ENCODE data around the gene CCSER2. TPM values are rescaled to one million over a fixed set of nuclear protein-coding genes. Genes with fewer than 3 reads are reported as not detected.
A peak's percentile ranks its signal among the peaks of the same experiment; 100 is the strongest.
"Not testable (repeated sequence)": the region's sequence is repeated elsewhere in the genome, so short reads cannot be mapped to it uniquely, and the experiment has no call there.

CCSER2 gene
- total RNA-seq, 1 donor from 2014 or later: 75.4 TPM

DNA sequence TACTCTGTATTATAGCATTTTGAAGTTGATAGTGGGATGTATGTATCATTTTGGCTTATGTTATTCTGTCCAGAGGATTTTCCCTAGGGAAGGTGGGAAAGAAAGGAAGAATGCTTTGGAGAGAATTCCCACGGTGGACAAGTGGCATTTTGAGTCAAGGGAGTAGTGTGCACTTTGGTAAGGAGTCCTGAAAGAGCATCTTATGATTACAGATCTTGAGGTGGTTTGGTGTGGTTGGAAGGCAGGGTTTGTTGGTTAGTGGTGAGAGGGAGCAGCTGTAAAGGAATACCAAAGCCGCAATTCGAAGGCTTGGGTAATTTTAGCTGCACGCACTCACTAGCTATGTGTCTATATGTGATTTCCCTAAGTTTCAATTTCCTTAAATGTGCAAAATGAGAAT lies 16.1 kb downstream of the CCSER2 start:
- no peak for DNase-seq (ENCODE audit: low spot score)

- not testable (repeated sequence) for DNase-seq (ENCODE audit: low spot score)
These were observed 19.2 kb downstream of the CCSER2 start for GRCh38 chr10:84347575-84348002.

DNA sequence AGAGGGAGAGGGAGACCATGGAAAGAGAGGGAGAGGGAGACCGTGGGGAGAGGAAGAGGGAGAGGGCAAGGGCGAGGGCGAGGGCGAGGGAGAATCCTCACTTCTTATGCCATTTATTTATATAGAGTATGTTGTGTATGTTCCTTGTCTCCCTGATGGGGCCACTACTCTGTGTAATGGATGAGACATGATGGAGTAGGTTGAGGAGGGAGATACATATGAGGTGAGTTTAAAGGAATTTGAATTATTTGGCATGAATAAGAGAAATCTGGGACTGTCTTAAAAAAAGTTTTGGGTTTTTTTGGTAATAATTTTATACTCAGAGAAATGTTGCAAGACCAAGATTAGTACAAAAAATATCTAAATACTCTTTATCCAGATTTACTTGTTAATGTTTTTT lies 20.1 kb downstream of the CCSER2 start:
- DNase-seq (ENCODE audit: low spot score): no peak

DNA sequence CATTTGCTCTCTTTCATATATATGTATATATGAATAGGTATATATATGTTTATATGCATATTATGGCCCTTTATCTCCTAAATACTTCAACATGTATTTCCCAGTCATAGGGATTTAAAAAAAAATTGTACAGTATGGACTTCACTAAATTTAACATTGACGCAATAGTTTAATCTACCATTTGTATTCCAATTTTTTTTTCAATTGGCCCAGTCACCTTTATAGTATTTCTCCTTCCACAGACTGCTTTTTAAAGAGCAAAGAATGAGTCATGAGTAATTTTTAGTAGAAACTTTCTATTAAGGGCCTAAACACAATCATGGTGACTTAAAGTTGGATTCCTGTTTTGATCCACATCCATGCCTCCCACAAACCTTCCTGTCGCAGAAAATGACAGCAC lies 20.5 kb downstream of the CCSER2 start:
- no peak for DNase-seq (ENCODE audit: low spot score)

- DNase-seq (ENCODE audit: low spot score): peak; percentile 47
These were observed 24.0 kb downstream of the CCSER2 start for GRCh38 chr10:84352251-84352842.

DNA sequence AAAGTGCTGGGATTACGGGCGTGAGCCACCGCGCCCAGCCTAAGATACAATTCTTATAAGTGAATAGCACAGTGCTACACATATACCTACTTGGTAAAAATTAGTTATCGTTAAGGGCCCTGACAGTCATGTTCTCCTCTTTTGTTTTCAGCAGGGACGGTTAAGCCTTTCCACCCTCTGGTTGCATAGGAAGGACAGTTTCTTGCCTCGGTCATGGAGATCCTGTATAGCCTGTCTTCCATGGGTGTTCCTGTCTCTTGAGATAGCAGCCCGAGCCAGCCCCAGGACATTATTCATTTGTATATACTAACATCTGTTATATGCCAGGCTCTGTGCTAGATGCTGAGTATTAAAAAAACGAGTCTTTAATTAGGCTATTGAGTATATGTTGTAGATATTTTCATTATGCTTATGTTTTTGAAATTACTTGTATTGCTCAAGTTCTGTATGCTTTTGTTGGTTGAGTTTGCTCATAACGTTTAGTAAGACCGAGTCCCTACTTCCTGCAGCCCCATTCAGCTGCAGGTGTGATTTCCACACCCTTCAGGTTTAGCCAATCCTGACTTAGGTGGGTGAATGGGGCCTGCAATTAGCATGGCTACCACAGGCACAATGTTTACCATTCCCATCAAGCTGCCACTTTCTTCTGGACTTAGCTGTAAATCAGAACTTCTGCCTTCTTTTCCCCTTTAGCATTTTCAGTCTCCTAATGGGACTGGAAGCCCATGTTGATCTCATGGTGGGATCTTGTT lies 24.8 kb downstream of the CCSER2 start:
- no peak for DNase-seq (ENCODE audit: low spot score)

DNA sequence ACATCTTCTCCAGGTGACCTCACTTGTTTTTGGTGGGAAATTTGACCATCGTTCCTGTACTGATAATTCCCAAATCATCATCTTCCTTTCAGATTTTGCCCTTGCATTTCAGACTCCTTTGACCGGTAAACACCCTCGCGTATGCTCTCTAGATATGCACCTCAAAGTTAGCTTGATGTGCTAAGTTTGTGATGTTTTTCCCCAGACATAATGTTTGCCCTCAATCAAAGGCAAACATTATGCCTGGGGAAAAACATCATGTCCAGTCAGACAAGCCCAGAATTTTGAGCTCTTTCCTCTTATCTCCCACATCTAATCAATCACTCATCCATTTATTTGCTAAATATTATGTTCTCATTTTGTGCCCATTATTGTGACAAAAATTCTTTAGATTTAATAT lies 26.2 kb downstream of the CCSER2 start:
- no peak for DNase-seq (ENCODE audit: low spot score)

DNA sequence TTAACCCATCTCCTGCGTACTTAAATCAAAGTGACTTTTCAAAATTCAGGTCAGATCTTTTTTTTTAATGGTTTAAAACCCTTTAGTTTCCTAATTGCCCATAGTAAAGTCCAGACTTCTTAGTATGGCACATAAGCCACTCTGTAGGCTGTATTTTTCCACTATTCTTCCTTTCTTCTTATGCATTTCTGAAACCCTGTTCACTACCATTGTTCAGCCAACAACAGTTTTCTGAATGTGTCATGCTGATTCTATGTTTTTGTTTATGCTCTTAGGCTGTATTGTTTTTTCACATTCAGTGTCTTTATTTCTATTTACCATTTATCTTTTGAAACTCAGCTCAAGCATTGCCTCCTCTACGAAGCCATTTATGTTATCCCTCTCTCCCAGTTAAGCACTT lies 26.7 kb downstream of the CCSER2 start:
- no peak for DNase-seq (ENCODE audit: low spot score)

DNA sequence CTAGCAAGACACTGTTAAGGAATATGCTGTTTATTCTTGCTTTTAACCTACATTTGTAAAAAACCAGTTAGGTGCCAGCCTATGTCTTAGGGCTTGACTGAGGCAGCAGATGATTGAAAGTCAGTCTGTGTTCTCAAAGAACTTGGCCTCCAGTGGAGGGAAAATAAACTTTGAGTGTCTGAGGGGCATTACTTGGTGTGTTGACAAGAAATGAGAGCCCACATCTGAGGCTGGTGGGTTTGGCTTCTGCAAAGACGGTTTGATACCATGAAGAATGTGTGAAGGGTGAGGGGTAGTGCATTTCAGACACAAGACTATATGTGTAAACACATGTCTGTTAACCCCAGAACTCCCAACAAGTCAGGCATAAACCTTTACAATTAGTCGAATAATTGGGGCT lies 28.5 kb downstream of the CCSER2 start:
- no peak for DNase-seq (ENCODE audit: low spot score)

- DNase-seq (ENCODE audit: low spot score): no peak
These were observed 30.4 kb downstream of the CCSER2 start for GRCh38 chr10:84358743-84359142.

DNA sequence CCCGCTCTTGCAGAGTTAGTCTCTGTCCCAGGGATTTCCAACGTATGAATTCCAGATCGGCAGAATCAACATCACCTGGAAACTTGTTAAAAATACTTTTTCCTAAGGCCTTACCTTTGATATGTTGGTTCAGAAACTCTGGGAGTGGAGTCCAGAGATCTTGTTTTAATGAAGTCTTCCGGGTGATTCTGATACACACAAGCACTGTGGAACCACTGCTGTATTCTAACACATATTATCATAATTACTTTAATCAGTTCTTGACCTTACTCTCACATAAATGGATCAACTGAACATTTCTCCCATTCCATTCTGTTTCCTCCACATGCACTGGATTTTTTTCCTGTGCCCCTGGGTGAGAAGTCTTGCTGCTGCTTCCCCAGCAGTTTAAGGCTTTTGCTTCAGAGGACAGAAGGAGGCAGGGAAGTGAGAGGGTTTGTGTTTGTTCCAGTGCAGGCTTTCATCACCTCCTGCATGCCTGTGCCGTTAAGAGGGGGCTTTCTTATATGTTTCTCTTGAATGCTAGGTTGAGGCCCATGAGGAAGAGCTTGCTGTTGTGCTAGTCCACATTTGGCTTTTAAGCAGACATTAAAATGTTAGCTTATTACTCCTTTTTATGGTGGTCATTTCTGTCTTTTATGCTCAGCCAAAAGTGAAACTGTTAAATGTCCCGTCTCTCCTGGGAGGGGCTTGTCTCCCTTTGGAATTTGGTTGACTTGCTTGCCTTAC lies 32.4 kb downstream of the CCSER2 start:
- DNase-seq (ENCODE audit: low spot score): no peak

DNA sequence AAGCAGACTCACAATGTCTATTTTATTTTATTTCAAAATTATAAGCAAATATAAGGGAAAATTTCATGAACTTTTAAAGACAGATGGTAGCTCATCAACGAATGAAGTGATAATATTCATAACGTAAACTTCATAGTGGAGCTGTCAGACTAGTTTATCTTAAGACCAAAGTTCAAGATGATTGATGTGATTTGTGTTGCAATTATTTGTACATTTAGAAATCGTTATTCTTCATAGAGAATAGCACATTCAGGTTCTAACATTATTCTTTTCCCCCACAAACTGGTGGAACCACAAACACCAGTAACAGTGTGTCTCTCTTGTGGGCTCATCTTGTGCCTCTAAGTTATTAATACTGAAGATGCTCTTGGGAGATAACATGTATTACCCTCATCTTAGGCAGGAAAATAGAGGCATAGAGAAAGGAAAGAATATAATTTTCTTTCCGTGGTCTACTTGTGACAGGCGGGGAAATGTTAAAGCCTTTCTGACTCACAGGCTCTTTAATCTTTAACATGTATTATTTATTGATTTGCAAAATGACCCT lies 37.0 kb downstream of the CCSER2 start:
- no peak for DNase-seq (ENCODE audit: low spot score)

- no peak for DNase-seq (ENCODE audit: low spot score)
These were observed 37.7 kb downstream of the CCSER2 start for GRCh38 chr10:84366041-84366440.

DNA sequence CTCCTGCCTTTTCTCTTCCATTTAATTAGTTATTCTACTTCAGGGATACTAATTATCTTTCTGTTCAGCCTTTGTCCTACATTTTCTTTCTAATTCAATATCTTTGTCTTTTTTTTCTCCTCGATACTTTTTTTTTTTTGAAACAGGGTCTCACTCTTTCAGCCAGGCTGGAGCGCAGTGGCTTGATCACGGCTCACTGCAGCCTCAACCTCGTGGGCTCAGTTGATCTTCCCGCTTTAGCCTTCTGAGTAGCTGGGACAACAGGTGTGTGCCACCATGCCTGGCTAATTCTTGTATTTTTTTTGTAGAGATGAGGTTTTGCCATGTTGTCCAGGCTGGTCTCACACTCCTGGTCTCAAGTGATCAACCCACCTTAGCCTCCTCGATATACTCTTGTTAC lies 38.9 kb downstream of the CCSER2 start:
- DNase-seq (ENCODE audit: low spot score): no peak

- no peak for DNase-seq (ENCODE audit: low spot score)
These were observed 40.4 kb downstream of the CCSER2 start for GRCh38 chr10:84368828-84369227.

DNA sequence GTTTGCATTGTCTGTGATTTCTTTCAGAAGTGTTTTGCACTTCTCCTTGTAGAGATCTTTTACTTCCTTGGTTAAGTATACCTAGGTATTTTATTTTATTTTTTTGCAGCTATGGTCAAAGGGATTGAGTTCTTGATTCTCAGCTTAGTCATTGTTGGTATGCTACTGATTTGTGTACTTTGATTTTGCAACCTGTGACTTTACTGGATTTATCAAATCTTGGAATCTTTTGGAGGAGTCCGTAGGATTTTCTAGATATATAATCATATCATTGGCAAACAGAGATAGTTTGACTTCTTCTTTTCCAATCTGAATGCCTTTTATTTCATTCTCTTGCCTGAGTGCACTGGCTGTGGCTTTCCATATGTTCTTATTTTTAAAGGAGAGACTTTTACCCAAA lies 41.9 kb downstream of the CCSER2 start:
- no peak for DNase-seq (ENCODE audit: low spot score)

- DNase-seq (ENCODE audit: low spot score): no peak
These were observed 43.6 kb downstream of the CCSER2 start for GRCh38 chr10:84371944-84372343.

- no peak for DNase-seq (ENCODE audit: low spot score)
These were observed 44.6 kb downstream of the CCSER2 start for GRCh38 chr10:84373000-84373399.

DNA sequence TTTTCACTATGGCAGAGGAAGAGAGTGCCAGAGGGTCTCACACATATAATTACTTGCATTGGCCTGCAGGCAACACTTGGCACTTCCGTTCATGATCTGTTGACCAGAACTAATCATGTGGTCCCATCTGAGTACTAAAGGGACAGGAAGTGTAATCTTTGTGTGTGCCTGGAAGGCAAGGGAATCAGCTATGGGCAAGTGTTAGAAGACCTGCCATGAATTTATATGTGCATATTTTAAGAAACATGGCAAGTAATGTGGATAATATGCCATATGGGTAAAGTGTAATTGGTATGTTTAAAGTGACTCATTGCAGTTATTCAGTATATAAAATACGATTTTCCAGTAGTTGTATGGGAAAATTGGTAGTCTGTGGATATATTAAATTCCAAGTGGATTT lies 46.1 kb downstream of the CCSER2 start:
- no peak for DNase-seq (ENCODE audit: low spot score)

- no peak for DNase-seq (ENCODE audit: low spot score)
These were observed 46.6 kb downstream of the CCSER2 start for GRCh38 chr10:84375011-84375410.

DNA sequence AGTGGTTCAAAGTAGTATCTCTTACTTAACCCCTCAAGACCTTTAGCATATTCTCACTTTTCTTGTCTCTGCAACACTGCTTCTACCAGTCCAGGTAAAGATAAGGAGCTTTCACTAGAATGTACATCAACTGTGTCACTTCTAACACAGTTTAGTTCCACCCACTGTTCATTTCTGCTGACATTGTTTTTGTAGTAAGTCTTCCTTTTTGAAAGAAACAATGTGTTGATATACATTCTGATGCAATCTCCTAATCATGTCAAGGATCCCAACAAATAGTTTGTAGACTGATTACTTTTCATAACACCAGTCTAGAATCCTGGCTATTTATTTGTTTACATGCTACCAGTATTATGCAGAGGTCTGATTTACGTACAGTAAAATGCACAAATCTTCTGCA lies 47.5 kb downstream of the CCSER2 start:
- no peak for DNase-seq (ENCODE audit: low spot score)

GRCh38 chr10:84388148-84388547 lies 59.8 kb downstream of the CCSER2 start:
- DNase-seq (ENCODE audit: low spot score): no peak

- DNase-seq (ENCODE audit: low spot score): no peak
These were observed 62.0 kb downstream of the CCSER2 start for GRCh38 chr10:84390364-84390763.

Data from ureter (tissue), 1 donor.